Chondrocyte (in vitro differentiated cells): ENCODE data around the gene OR1I1. TPM values are rescaled to one million over a fixed set of nuclear protein-coding genes. Genes with fewer than 3 reads are reported as not detected.

Experiments used
- DNase-seq: peaks from one replicate; pipeline ENCODE4 v3.0.0; 2021; ENCODE audit warnings: mixed read lengths, low spot score
- H3K27ac Mint-ChIP-seq: one replicate; pipeline ENCODE4 v1.8.0; 2021; ENCODE audit warnings: mild to moderate bottlenecking, moderate library complexity, mixed read lengths; ENCODE audit not compliant: unreplicated experiment
- H3K27me3 Mint-ChIP-seq: 2 replicates; pipeline ENCODE4 v1.8.0; 2021; ENCODE audit warnings: low read depth, mixed read lengths
- H3K36me3 Mint-ChIP-seq: 2 replicates; pipeline ENCODE4 v1.8.0; 2021; ENCODE audit warnings: low read depth, mixed read lengths
- H3K4me1 Mint-ChIP-seq: 2 replicates; pipeline ENCODE4 v1.8.0; 2021; ENCODE audit warnings: low read depth, mild to moderate bottlenecking, mixed read lengths
- H3K4me3 Mint-ChIP-seq: one replicate; pipeline ENCODE4 v1.8.0; 2021; ENCODE audit warnings: mild to moderate bottlenecking, moderate library complexity, mixed read lengths; ENCODE audit not compliant: unreplicated experiment
- H3K9me3 Mint-ChIP-seq: 2 replicates; pipeline ENCODE4 v1.8.0; 2021; ENCODE audit warnings: low read depth, mixed read lengths
- total RNA-seq: library from RNA; stranded (reverse); gene quantifications from 3 replicates; pipeline ENCODE4 v1.2.1, GENCODE V29; 2021
- TF ChIP-seq, protein P1 (sequence below): fragments of 200-600 bp; sonication (generic); IDR thresholded peaks from 2 replicates; pipeline ENCODE4 v1.5.0; 2021; ENCODE audit warnings: antibody characterized with exemption, mild to moderate bottlenecking, moderate library complexity

Gene OR1I1
- total RNA-seq, 1 donor from 2014 or later: not detected

DNA sequence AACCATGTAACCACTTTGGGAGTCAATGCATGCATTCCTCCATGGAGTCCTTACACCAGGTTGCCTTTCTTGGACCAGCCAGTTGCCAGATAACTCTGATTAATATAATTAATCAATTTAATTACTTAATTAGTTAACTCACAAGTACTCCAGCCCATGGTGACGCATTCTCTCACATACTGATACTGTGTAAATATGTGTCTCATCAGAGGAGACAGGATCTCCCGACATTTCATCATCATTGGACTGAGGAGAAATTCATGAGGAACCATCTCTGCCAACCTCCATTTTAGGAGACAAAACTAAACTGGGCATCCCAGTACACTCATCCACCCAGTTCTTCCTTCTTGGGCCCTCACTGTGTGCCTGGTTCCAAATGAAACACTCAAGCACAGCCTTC lies 39.2 kb upstream of the OR1I1 start:
- TF ChIP-seq, protein P1, sequence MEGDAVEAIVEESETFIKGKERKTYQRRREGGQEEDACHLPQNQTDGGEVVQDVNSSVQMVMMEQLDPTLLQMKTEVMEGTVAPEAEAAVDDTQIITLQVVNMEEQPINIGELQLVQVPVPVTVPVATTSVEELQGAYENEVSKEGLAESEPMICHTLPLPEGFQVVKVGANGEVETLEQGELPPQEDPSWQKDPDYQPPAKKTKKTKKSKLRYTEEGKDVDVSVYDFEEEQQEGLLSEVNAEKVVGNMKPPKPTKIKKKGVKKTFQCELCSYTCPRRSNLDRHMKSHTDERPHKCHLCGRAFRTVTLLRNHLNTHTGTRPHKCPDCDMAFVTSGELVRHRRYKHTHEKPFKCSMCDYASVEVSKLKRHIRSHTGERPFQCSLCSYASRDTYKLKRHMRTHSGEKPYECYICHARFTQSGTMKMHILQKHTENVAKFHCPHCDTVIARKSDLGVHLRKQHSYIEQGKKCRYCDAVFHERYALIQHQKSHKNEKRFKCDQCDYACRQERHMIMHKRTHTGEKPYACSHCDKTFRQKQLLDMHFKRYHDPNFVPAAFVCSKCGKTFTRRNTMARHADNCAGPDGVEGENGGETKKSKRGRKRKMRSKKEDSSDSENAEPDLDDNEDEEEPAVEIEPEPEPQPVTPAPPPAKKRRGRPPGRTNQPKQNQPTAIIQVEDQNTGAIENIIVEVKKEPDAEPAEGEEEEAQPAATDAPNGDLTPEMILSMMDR: no peak
- Mint-ChIP-seq H3K27me3 (peaks cover 3% of the 10 kb centered on the region), H3K4me1 (no peaks in the 10 kb centered on the region), H3K36me3 (no peaks in the 10 kb centered on the region), H3K27ac (no peak overlapping the region), H3K4me3 (no peak overlapping the region), H3K9me3 (no peaks in the 10 kb centered on the region)
- DNase-seq: no peak

DNA sequence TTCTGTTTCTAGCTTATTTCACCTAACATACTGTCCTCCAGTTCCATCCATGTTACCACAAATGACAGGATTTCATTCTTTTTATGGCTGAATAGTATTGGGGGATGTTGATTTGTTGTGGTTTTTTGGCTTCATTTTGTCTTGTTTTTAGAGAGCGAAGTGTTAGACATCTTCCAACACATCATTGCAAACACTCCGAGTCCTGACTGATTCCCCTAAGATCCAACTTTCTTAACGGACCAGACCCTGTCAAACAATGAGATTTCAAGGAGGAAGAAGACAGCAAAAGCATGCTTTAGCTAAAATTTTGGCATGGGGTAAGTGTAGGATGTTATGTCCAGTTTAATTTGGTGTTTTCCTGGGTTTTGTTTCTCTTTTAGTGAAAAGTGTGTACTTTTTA lies 36.5 kb upstream of the OR1I1 start:
- no peaks in the 10 kb centered on the region for H3K27me3 Mint-ChIP-seq
- H3K4me3 Mint-ChIP-seq: no peak overlapping the region
- H3K9me3 Mint-ChIP-seq: peaks cover under 1% of the 10 kb centered on the region
- no peaks in the 10 kb centered on the region for H3K4me1 Mint-ChIP-seq
- no peak for DNase-seq
- H3K36me3 Mint-ChIP-seq: no peaks in the 10 kb centered on the region
- TF ChIP-seq, protein P1: no peak
- H3K27ac Mint-ChIP-seq: no peak overlapping the region

- H3K9me3 Mint-ChIP-seq: peaks cover 5% of the 10 kb centered on the region
Measured at GRCh38 chr19:15047680-15048079, 34.3 kb upstream of the OR1I1 start.

GRCh38 chr19:15048128-15048527 lies 33.9 kb upstream of the OR1I1 start:
- Mint-ChIP-seq H3K9me3 (peaks cover 5% of the 10 kb centered on the region), H3K4me1 (no peaks in the 10 kb centered on the region), H3K4me3 (no peak overlapping the region), H3K27me3 (peaks cover 13% of the 10 kb centered on the region), H3K27ac (no peak overlapping the region), H3K36me3 (no peaks in the 10 kb centered on the region)
- DNase-seq: no peak
- TF ChIP-seq, protein P1: no peak

More at GRCh38 chr19:15047680-15048079, 34.3 kb upstream of the OR1I1 start:
- H3K4me1 Mint-ChIP-seq: no peaks in the 10 kb centered on the region
- no peak overlapping the region for H3K4me3 Mint-ChIP-seq
- H3K27me3 Mint-ChIP-seq: peaks cover 13% of the 10 kb centered on the region
- no peaks in the 10 kb centered on the region for H3K36me3 Mint-ChIP-seq
- H3K27ac Mint-ChIP-seq: no peak overlapping the region
- no peak for DNase-seq
- TF ChIP-seq, protein P1: no peak

- no peaks in the 10 kb centered on the region for H3K4me1 Mint-ChIP-seq
- DNase-seq: no peak
- H3K27ac Mint-ChIP-seq: no peak within 1 kb of the TSS
- TF ChIP-seq, protein P1: no peak
- H3K36me3 Mint-ChIP-seq: no peaks in the 10 kb centered on the region
- peaks cover 13% of the 10 kb centered on the region for H3K27me3 Mint-ChIP-seq
- H3K9me3 Mint-ChIP-seq: peaks cover 5% of the 10 kb centered on the region
- no peak within 1 kb of the TSS for H3K4me3 Mint-ChIP-seq
Measured at GRCh38 chr19:15048885-15049541, 33.0 kb upstream of the OR1I1 start, which contains the start of gene CASP14. Gene CASP14, plus strand, starts transcription at chr19:15049480. Its CDS starts 2,772 bp downstream, at chr19:15052252.
